ENCODE measurements around the gene RSL1D1.

GRCh38 chr16:11835891-11836649 lies 15.3 kb downstream of the RSL1D1 start:
- TF ChIP-seq YY1 (IDR thresholded peaks at IDR 0.05; ENCODE audit: borderline replicate concordance in 1 of 3, control insufficient read depth in 1 of 3, extremely low read depth in 1 of 3, insufficient read depth in 3 of 3, insufficient read length in 1 of 3, insufficient replicate concordance in 2 of 3, low read depth in 1 of 3, low read length in 2 of 3) (no peak), TARDBP (IDR thresholded peaks at IDR 0.05) (no peak), ZNF232 (CRISPR knock-in tag; IDR thresholded peaks at IDR 0.05) (no peak), ZNF740 (CRISPR knock-in tag; IDR thresholded peaks at IDR 0.05) (no peak), ZNF740 (tag; IDR thresholded peaks at IDR 0.05) (no peak), E2F5 (CRISPR knock-in tag; IDR thresholded peaks at IDR 0.05) (no peak), MAFF (IDR thresholded peaks at IDR 0.05; ENCODE audit: low read length) (no peak), ZNF780A (CRISPR knock-in tag; IDR thresholded peaks at IDR 0.05) (no peak), SMARCE1 (IDR thresholded peaks at IDR 0.05) (no peak)

All from K562 (cell line).